ENCODE data around the gene SGMS1. TPM values are rescaled to one million over a fixed set of nuclear protein-coding genes. Genes with fewer than 3 reads are reported as not detected.

Gene SGMS1
- total RNA-seq, 3 donors from 2014 or later, result 66.5 to 114 (median 80.1) TPM

DNA sequence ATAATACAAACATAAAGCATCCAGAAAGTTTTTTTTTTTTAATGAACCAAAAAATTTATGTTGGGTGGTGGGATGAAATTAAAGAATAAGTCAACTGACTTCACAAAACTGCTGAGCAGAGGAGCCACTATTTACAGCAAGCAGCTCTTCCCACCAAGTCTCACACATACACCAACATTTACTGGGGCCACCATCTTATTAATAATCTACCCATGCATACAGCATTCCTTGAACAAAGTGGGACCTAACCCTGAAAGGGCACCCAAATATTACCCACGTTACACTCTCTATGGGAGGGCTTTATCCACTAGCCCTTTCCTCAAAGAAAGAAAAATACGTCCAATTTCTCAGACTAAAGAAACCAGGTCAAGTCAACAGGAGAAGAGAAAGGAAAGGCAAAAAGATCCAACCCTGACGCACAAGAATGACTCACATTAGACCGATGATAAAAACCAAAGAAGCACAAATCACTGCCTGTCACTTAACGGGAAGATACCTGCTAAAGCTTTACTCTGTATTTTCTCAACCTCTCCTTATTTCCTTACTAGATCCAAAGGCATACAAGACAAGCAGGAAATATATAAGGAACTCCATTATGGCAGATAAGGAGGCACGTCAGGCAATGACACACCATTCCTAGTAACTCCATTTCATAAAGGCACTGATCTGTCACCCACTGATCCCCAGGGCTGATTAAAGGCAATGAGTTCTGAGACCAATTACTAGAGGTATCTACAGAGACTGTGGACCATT is 230.6 kb downstream of the SGMS1 start:
- Histone ChIP-seq H3K4me1 (peaks cover 0 to 11% of the 10 kb centered on the region in 2 donors), H3K4me3 (no peak overlapping the region), H3K27me3 (no peaks in the 10 kb centered on the region), H3K27ac (no peak overlapping the region), H3K9me3 (no peaks in the 10 kb centered on the region), H3K36me3 (no peaks in the 10 kb centered on the region)
- DNase-seq (ENCODE audit: low spot score in 2 of 2), result no peak
- TF ChIP-seq POLR2A (IDR thresholded peaks at IDR 0.05) (no peak), POLR2AphosphoS5 (IDR thresholded peaks at IDR 0.05) (no peak)
- TF ChIP-seq, protein P1, sequence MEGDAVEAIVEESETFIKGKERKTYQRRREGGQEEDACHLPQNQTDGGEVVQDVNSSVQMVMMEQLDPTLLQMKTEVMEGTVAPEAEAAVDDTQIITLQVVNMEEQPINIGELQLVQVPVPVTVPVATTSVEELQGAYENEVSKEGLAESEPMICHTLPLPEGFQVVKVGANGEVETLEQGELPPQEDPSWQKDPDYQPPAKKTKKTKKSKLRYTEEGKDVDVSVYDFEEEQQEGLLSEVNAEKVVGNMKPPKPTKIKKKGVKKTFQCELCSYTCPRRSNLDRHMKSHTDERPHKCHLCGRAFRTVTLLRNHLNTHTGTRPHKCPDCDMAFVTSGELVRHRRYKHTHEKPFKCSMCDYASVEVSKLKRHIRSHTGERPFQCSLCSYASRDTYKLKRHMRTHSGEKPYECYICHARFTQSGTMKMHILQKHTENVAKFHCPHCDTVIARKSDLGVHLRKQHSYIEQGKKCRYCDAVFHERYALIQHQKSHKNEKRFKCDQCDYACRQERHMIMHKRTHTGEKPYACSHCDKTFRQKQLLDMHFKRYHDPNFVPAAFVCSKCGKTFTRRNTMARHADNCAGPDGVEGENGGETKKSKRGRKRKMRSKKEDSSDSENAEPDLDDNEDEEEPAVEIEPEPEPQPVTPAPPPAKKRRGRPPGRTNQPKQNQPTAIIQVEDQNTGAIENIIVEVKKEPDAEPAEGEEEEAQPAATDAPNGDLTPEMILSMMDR (IDR thresholded peaks at IDR 0.05), result no peak
- intact Hi-C loops (cut with DNase I; ENCODE audit: low total_unique reads), result no loop called here

DNA sequence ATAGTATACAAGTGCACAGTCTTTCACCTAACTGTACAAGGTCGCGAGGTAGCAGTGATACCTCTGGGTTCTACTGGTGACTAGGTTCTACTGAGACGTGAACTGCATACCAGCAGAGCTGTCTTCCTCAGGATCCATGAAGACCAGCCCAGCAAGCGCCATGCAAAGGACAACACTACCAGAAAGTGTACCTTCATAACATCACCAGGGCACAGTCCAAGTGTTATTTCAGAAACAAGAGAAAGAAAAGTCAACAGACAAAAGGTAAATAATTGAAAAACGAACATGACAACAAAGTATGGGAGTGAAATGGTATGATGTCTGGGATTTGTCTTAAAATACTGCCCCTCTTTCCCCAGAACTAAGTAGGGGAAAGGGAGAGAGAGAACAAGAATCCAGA is 231.3 kb downstream of the SGMS1 start:
- no peak for TF ChIP-seq POLR2A (IDR thresholded peaks at IDR 0.05)
- TF ChIP-seq POLR2AphosphoS5 (IDR thresholded peaks at IDR 0.05), result no peak
- H3K27ac ChIP-seq, result no peak overlapping the region
- H3K27me3 ChIP-seq, result no peaks in the 10 kb centered on the region
- intact Hi-C loops (cut with DNase I; ENCODE audit: low total_unique reads), result no loop called here
- no peak overlapping the region for H3K4me3 ChIP-seq
- peaks cover 0 to 11% of the 10 kb centered on the region in 2 donors for H3K4me1 ChIP-seq
- H3K9me3 ChIP-seq, result no peaks in the 10 kb centered on the region
- DNase-seq (ENCODE audit: low spot score in 2 of 2), result no peak
- no peaks in the 10 kb centered on the region for H3K36me3 ChIP-seq

DNA sequence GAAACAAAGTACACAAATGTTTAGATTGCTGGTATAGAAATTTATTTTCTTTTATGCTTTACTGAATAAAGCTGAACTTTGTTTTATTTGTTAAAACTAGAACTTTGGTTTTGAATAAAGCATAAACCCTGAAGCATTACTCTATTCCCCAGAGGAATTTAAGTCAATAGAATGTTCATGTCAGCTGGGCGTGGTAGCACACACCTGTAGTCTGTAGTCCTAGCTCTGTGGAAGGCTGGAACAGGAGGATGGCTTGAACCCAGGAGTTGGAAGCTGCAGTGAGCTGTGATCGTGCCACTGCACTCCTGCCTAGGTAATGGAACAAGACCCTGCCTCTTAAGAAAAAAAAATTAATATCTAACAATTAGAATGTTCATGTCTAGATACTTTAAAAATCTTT is 233.5 kb downstream of the SGMS1 start:
- DNase-seq (ENCODE audit: low spot score in 2 of 2), result no peak
- TF ChIP-seq POLR2AphosphoS5 (IDR thresholded peaks at IDR 0.05), result no peak
- TF ChIP-seq POLR2A (IDR thresholded peaks at IDR 0.05), result no peak
- TF ChIP-seq, protein P1 (IDR thresholded peaks at IDR 0.05), result no peak
- no peaks in the 10 kb centered on the region for H3K9me3 ChIP-seq
- no peaks in the 10 kb centered on the region for H3K27me3 ChIP-seq
- H3K27ac ChIP-seq, result no peak overlapping the region
- no peak overlapping the region for H3K4me3 ChIP-seq
- H3K36me3 ChIP-seq, result no peaks in the 10 kb centered on the region
- H3K4me1 ChIP-seq, result peaks cover 0 to 6% of the 10 kb centered on the region in 2 donors
- intact Hi-C loops (cut with DNase I; ENCODE audit: low total_unique reads), result no loop called here

GRCh38 chr10:50388181-50388580 is 235.6 kb downstream of the SGMS1 start:
- no peak for TF ChIP-seq POLR2AphosphoS5 (IDR thresholded peaks at IDR 0.05)
- TF ChIP-seq, protein P1 (IDR thresholded peaks at IDR 0.05), result no peak
- no peak for TF ChIP-seq POLR2A (IDR thresholded peaks at IDR 0.05)
- H3K4me1 ChIP-seq, result no peaks in the 10 kb centered on the region
- H3K27me3 ChIP-seq, result no peaks in the 10 kb centered on the region
- intact Hi-C loops (cut with DNase I; ENCODE audit: low total_unique reads), result no loop called here
- no peaks in the 10 kb centered on the region for H3K36me3 ChIP-seq
- DNase-seq (ENCODE audit: low spot score in 2 of 2), result no peak
- no peak overlapping the region for H3K27ac ChIP-seq
- H3K4me3 ChIP-seq, result no peak overlapping the region
- H3K9me3 ChIP-seq, result no peaks in the 10 kb centered on the region

- H3K36me3 ChIP-seq, result no peaks in the 10 kb centered on the region
These were observed 236.1 kb downstream of the SGMS1 start for GRCh38 chr10:50387732-50388073.

More at GRCh38 chr10:50387732-50388073, 236.1 kb downstream of the SGMS1 start:
- DNase-seq (ENCODE audit: low spot score in 2 of 2), result no peak
- Histone ChIP-seq H3K4me1 (no peaks in the 10 kb centered on the region), H3K27me3 (no peaks in the 10 kb centered on the region), H3K27ac (no peak overlapping the region), H3K9me3 (no peaks in the 10 kb centered on the region), H3K4me3 (no peak overlapping the region)
- TF ChIP-seq POLR2A (IDR thresholded peaks at IDR 0.05), result no peak
- TF ChIP-seq POLR2AphosphoS5 (IDR thresholded peaks at IDR 0.05), result no peak
- TF ChIP-seq, protein P1 (IDR thresholded peaks at IDR 0.05), result no peak
- intact Hi-C loops (cut with DNase I; ENCODE audit: low total_unique reads), result no loop called here

Data from breast epithelium (tissue), 4 donors.